Measurements from ENCODE around the gene ROBO1.

- TF ChIP-seq CTCF (conservative IDR thresholded peaks at IDR 0.05; ENCODE audit: low read depth, low read length) (no peak), EZH2 (IDR thresholded peaks at IDR 0.05; ENCODE audit: borderline replicate concordance, low read depth, low read length, poor library complexity, severe bottlenecking) (no peak)
Observed at GRCh38 chr3:79632842-79633241, 135.0 kb downstream of the ROBO1 start.

Measured in A673 (cell line).